H1 (cell line): ENCODE data around the gene TRIM65. TPM values are rescaled to one million over a fixed set of nuclear protein-coding genes. Genes with fewer than 3 reads are reported as not detected.

ENCODE experiments used
- CTCF ChIA-PET: fragments of 300-600 bp; sonication (Branson Sonifier 250); formaldehyde crosslinking; loops from one replicate; lab custom pipeline; 2021; ENCODE audit not compliant: partially characterized antibody; lab: Charles Lee
- POLR2A ChIA-PET: fragments of 300-600 bp; sonication (Branson Sonifier 250); formaldehyde crosslinking; loops from one replicate; lab custom pipeline; 2021; ENCODE audit warnings: inconsistent platforms; ENCODE audit not compliant: partially characterized antibody; lab: Charles Lee
- DNase-seq, 2 experiments: peaks; one replicate each; pipeline versions ENCODE4 v3.0.0 to v3.0.0-alpha.2; 2010 to 2022; ENCODE audit warnings: low spot score in 2 of 2, low read depth in 1 of 2, mixed read lengths in 1 of 2
- FAIRE-seq: peaks from 2 replicates; lab custom pipeline; 2011; peaks lifted over from hg19 to GRCh38; lab: Jason Lieb, UNC
- H2AFZ ChIP-seq: 2 replicates; pipeline ENCODE4 v1.8.1; 2012; ENCODE audit warnings: low read length, inconsistent platforms
- H2AK5ac ChIP-seq: 2 replicates; pipeline ENCODE4 v1.6.1; 2013; ENCODE audit warnings: low read depth, low read length
- H2BK120ac ChIP-seq: replicated peaks from 2 replicates; pipeline ENCODE3; 2013; ENCODE audit warnings: low read depth, low read length, inconsistent platforms
- H2BK12ac ChIP-seq: 2 replicates; pipeline ENCODE4 v1.6.1; 2013; ENCODE audit warnings: low read depth, low read length
- H2BK15ac ChIP-seq: 2 replicates; pipeline ENCODE4 v1.6.1; 2013; ENCODE audit warnings: low read length
- H2BK20ac ChIP-seq: 2 replicates; pipeline ENCODE4 v1.6.1; 2013; ENCODE audit warnings: low read length
- H2BK5ac ChIP-seq: 2 replicates; pipeline ENCODE4 v1.6.1; 2013; ENCODE audit warnings: low read depth, low read length
- H3K14ac ChIP-seq: 2 replicates; pipeline ENCODE4 v1.6.1; 2013; ENCODE audit warnings: inconsistent platforms; ENCODE audit not compliant: insufficient read length
- H3K18ac ChIP-seq: 2 replicates; pipeline ENCODE4 v1.6.1; 2013; ENCODE audit warnings: low read length; ENCODE audit errors: extremely low read depth
- H3K23ac ChIP-seq: 2 replicates; pipeline ENCODE4 v1.6.1; 2013; ENCODE audit warnings: inconsistent platforms; ENCODE audit not compliant: insufficient read length
- H3K23me2 ChIP-seq: 2 replicates; pipeline ENCODE4 v1.6.1; 2013; ENCODE audit warnings: low read depth, low read length
- H3K27ac ChIP-seq: 2 replicates; pipeline ENCODE4 v1.6.1; 2011; ENCODE audit warnings: low read depth, low read length, inconsistent platforms
- H3K27me3 ChIP-seq, 4 experiments: replicated peaks in 1 of 4; 1 replicate in 1 of 4; 2 replicates in 3 of 4; pipeline versions ENCODE4 v1.6.1 to v1.8.1; 2011 to 2013; ENCODE audit warnings: low read length in 3 of 4, mild to moderate bottlenecking in 3 of 4, inconsistent platforms in 2 of 4, mixed read lengths in 2 of 4, moderate library complexity in 1 of 4; ENCODE audit not compliant: control insufficient read depth in 3 of 4, insufficient read depth in 3 of 4; ENCODE audit errors: extremely low read depth in 1 of 4
- H3K36me3 ChIP-seq, 4 experiments: 2 replicates each; pipeline versions ENCODE4 v1.6.1 to v1.8.1; 2011 to 2013; ENCODE audit warnings: mild to moderate bottlenecking in 4 of 4, low read length in 3 of 4, moderate library complexity in 2 of 4, control low read depth in 1 of 4, inconsistent platforms in 1 of 4; ENCODE audit not compliant: insufficient read depth in 4 of 4, control insufficient read depth in 2 of 4
- H3K4ac ChIP-seq: replicated peaks from 2 replicates; pipeline ENCODE3; 2013; ENCODE audit warnings: low read length, low read depth, mixed read lengths, inconsistent platforms; ENCODE audit not compliant: insufficient read length
- H3K4me1 ChIP-seq, 4 experiments: replicated peaks in 1 of 4; 1 replicate in 1 of 4; 2 replicates in 3 of 4; pipeline versions ENCODE4 v1.6.1 to v1.8.1; 2011 to 2013; ENCODE audit warnings: low read length in 3 of 4, inconsistent platforms in 2 of 4, mixed read lengths in 1 of 4; ENCODE audit not compliant: insufficient read depth in 4 of 4, control insufficient read depth in 3 of 4
- H3K4me2 ChIP-seq, 2 experiments: 2 replicates each; pipeline versions ENCODE4 v1.6.1 to v1.8.1; 2011 to 2013; ENCODE audit warnings: low read depth in 2 of 2, low read length in 2 of 2, control low read depth in 1 of 2, inconsistent platforms in 1 of 2, mild to moderate bottlenecking in 1 of 2; ENCODE audit not compliant: insufficient read depth in 1 of 2
- H3K4me3 ChIP-seq, 4 experiments: fragments of 200-600, 300-600 bp in 1 of 4; sonication (generic), shearing (Covaris generic), sonication (Bioruptor Twin) in 1 of 4; 2 replicates each; pipeline versions ENCODE4 v1.5.1 to v1.8.1; 2011 to 2016; ENCODE audit warnings: low read length in 4 of 4, low read depth in 3 of 4, control low read depth in 2 of 4, inconsistent platforms in 2 of 4, mild to moderate bottlenecking in 2 of 4, mixed read lengths in 1 of 4, moderate library complexity in 1 of 4; ENCODE audit not compliant: insufficient read depth in 2 of 4; ENCODE audit errors: extremely low read depth in 1 of 4
- H3K56ac ChIP-seq: replicated peaks from 2 replicates; pipeline ENCODE3; 2013; ENCODE audit warnings: low read depth, mild to moderate bottlenecking, mixed read lengths, low read length, inconsistent platforms; ENCODE audit not compliant: insufficient read length
- H3K79me1 ChIP-seq: 2 replicates; pipeline ENCODE4 v1.6.1; 2013; ENCODE audit warnings: low read depth, low read length, control low read depth
- H3K79me2 ChIP-seq, 2 experiments: 2 replicates each; pipeline versions ENCODE4 v1.6.1 to v1.8.1; 2012 to 2013; ENCODE audit warnings: low read length in 2 of 2, mild to moderate bottlenecking in 2 of 2, inconsistent platforms in 1 of 2; ENCODE audit not compliant: insufficient read depth in 2 of 2, control insufficient read depth in 1 of 2
- H3K9ac ChIP-seq, 4 experiments: replicated peaks in 1 of 4; 1 replicate in 1 of 4; 2 replicates in 3 of 4; pipeline versions ENCODE4 v1.6.1 to v1.8.1; 2011 to 2013; ENCODE audit warnings: low read depth in 3 of 4, low read length in 3 of 4, control low read depth in 2 of 4, mild to moderate bottlenecking in 2 of 4, moderate library complexity in 2 of 4, inconsistent platforms in 1 of 4; ENCODE audit errors: extremely low read depth in 1 of 4
- H3K9me3 ChIP-seq, 2 experiments: 2 replicates each; pipeline versions ENCODE4 v1.6.1 to v1.8.1; 2012 to 2013; ENCODE audit warnings: mild to moderate bottlenecking in 2 of 2, moderate library complexity in 2 of 2, control low read depth in 1 of 2, inconsistent platforms in 1 of 2, low read depth in 1 of 2, low read length in 1 of 2, mixed read lengths in 1 of 2; ENCODE audit not compliant: insufficient read depth in 2 of 2
- H4K20me1 ChIP-seq, 2 experiments: replicated peaks in 1 of 2; 2 replicates each; pipeline versions ENCODE3 to v1.8.1; 2011 to 2013; ENCODE audit warnings: inconsistent platforms in 2 of 2, low read length in 2 of 2, mild to moderate bottlenecking in 1 of 2; ENCODE audit not compliant: insufficient read depth in 2 of 2, control insufficient read depth in 1 of 2
- H4K5ac ChIP-seq: 2 replicates; pipeline ENCODE4 v1.6.1; 2013; ENCODE audit warnings: low read length, low read depth, mixed read lengths, inconsistent platforms; ENCODE audit not compliant: insufficient read length
- H4K8ac ChIP-seq: 2 replicates; pipeline ENCODE4 v1.8.0; 2013; ENCODE audit warnings: mild to moderate bottlenecking, moderate library complexity, low read length, inconsistent platforms; ENCODE audit not compliant: insufficient read depth; ENCODE audit errors: extremely low read depth
- H4K91ac ChIP-seq: replicated peaks from 2 replicates; pipeline ENCODE3; 2013; ENCODE audit warnings: low read length, mixed read lengths, inconsistent platforms; ENCODE audit not compliant: insufficient read length
- BCL11A ChIP-seq, 2 experiments: IDR thresholded peaks; one replicate each; pipeline ENCODE4 v1.6.1; 2011; ENCODE audit warnings: low read depth in 2 of 2, low read length in 2 of 2, mild to moderate bottlenecking in 2 of 2
- EZH2 ChIP-seq: fragments of 200-600 bp; sonication (generic); IDR thresholded peaks from 2 replicates; pipeline ENCODE4 v1.7.1; 2012; ENCODE audit warnings: low read depth, mild to moderate bottlenecking, moderate library complexity, low read length, inconsistent platforms; ENCODE audit not compliant: severe bottlenecking
- SIN3A ChIP-seq, 2 experiments: IDR thresholded peaks in 1 of 2; conservative IDR thresholded peaks in 1 of 2; 2 replicates each; pipeline ENCODE4 v1.6.1; 2011 to 2012; ENCODE audit warnings: low read length in 2 of 2, improper control_type of control experiment in 1 of 2, low read depth in 1 of 2, mild to moderate bottlenecking in 1 of 2
- SP1 ChIP-seq: IDR thresholded peaks from 2 replicates; pipeline ENCODE4 v1.6.1; 2011; ENCODE audit warnings: low read depth, low read length
- TAF1 ChIP-seq: IDR thresholded peaks from 2 replicates; pipeline ENCODE4 v1.6.1; 2011; ENCODE audit warnings: mild to moderate bottlenecking, low read depth, low read length
- USF2 ChIP-seq: IDR thresholded peaks from 2 replicates; pipeline ENCODE4 v1.6.1; 2011; ENCODE audit warnings: low read length, improper control_type of control experiment
- WGBS, 2 experiments: shearing (Covaris generic) in 1 of 2; methylation state at CpG; one replicate each; pipeline versions ENCODE4 v1.1.6 to v1.1.7; 2013 to 2015; ENCODE audit warnings: low lambda C conversion rate in 2 of 2, mixed read lengths in 2 of 2, inconsistent platforms in 1 of 2, low coverage in 1 of 2, missing lambda C conversion rate in 1 of 2; ENCODE audit not compliant: insufficient replicate concordance in 2 of 2, insufficient coverage in 1 of 2, insufficient read length in 1 of 2; ENCODE audit errors: extremely low coverage in 1 of 2, missing lambda C conversion rate in 1 of 2; 5-methylcytosine and 5-hydroxymethylcytosine counted together
- polyA plus RNA-seq, 7 experiments: library from polyadenylated mRNA; depleted of rRNA in 3 of 7; stranded (reverse) in 5 of 7; unstranded in 2 of 7; fragments of >200 nt in 5 of 7; fragments of 200-250 nt in 2 of 7; gene quantifications; 1 replicate in 5 of 7; 2 replicates in 1 of 7; 4 replicates in 1 of 7; pipeline versions ENCODE4 v1.2.1 to v1.2.3, GENCODE V29; 2011 to 2013; ENCODE audit warnings: missing spikeins in 2 of 7, mixed read lengths in 2 of 7
- total RNA-seq: library from RNA; stranded (reverse); fragmentation: NEBNext Ultra II Directional; extraction: Animal tissue kit (Norgen Biotek cat#: 25700); gene quantifications from 2 replicates; pipeline ENCODE4 v1.2.1, GENCODE V29; 2021

Gene TRIM65
- total and polyA plus RNA-seq, 2 of the 8 experiments (the other 6 are each of a cell fraction or from before 2014, with no cell fraction given) = 21.2 to 48.6 TPM

- H3K9ac ChIP-seq = no peak overlapping the region
- H2AK5ac ChIP-seq = no peak overlapping the region
- no peak overlapping the region for H3K14ac ChIP-seq
- FAIRE-seq (no peak), DNase-seq (no peak)
- no peak overlapping the region for H2BK15ac ChIP-seq
- H3K23ac ChIP-seq = no peak overlapping the region
- H3K4me3 ChIP-seq = no peak overlapping the region
- TF ChIP-seq SP1 (no peak), USF2 (no peak), BCL11A (IDR thresholded peaks at IDR 0.05; ENCODE audit: low read depth in 2 of 2, low read length in 2 of 2) (no peak), TAF1 (no peak), SIN3A (conservative IDR thresholded peaks at IDR 0.05 in 1 of 2, IDR thresholded peaks at IDR 0.05 in 1 of 2; ENCODE audit: low read depth in 1 of 2, low read length in 2 of 2) (no peak), EZH2 (no peak)
- no peaks in the 10 kb centered on the region for H3K79me2 ChIP-seq
- H3K36me3 ChIP-seq = no peaks in the 10 kb centered on the region
- H2BK20ac ChIP-seq = no peak overlapping the region
- H2BK12ac ChIP-seq = 0 out of 2 replicates have a peak overlapping the region, but pooled peaks have one; percentile 28
- no peak overlapping the region for H3K4me2 ChIP-seq
- peaks cover 0 to 3% (median 2%) of the 10 kb centered on the region in 4 experiments; a peak in 3 of 7 replicates for H3K4me1 ChIP-seq
- no peaks in the 10 kb centered on the region for H3K27me3 ChIP-seq
- no peak overlapping the region for H3K56ac ChIP-seq
- ChIA-PET POLR2A (interaction anchor here (1.2 kb wide), 1 partner anchor 9 kb away, joined by 3 read pairs; no protein-coding TSS in a partner anchor), CTCF (interaction anchor here (1.3 to 4.6 kb wide), 3 partner anchors 10 to 23 kb away, joined by 3 to 26 read pairs (median 6); no protein-coding TSS in a partner anchor)
- no peak overlapping the region for H3K27ac ChIP-seq
- no peak overlapping the region for H2BK120ac ChIP-seq
- H4K5ac ChIP-seq = no peak overlapping the region
- H2AFZ ChIP-seq = no peak overlapping the region
- no peak overlapping the region for H2BK5ac ChIP-seq
- no peaks in the 10 kb centered on the region for H3K9me3 ChIP-seq
- H4K20me1 ChIP-seq = no peaks in the 10 kb centered on the region
- no peak overlapping the region for H3K18ac ChIP-seq
- H4K91ac ChIP-seq = no peak overlapping the region
- no peaks in the 10 kb centered on the region for H3K79me1 ChIP-seq
- 94% methylated on average over 13 of the region's 13 CpGs; no CpG with 5 or more reads in 1 of the 2 experiments for WGBS, 2 experiments
- no peak overlapping the region for H4K8ac ChIP-seq
- peaks cover 4% of the 10 kb centered on the region; the same call in 1 of the 2 replicates for H3K23me2 ChIP-seq
- H3K4ac ChIP-seq = no peak overlapping the region
These were observed 40.9 kb upstream of the TRIM65 start for GRCh38 chr17:75937652-75938051.
